B cell (primary cell): ENCODE results near the gene PRODH2.

Experiments used
- CTCF ChIP-seq: fragments of 200-600 bp; IDR thresholded peaks from one replicate; pipeline ENCODE4 v1.8.0; 2022; ENCODE audit warnings: antibody characterized with exemption, mild to moderate bottlenecking
- EZH2 ChIP-seq: IDR thresholded peaks from 2 replicates; pipeline ENCODE4 v1.6.1; 2012; ENCODE audit warnings: borderline replicate concordance, low read depth, mild to moderate bottlenecking, moderate library complexity, low read length; ENCODE audit not compliant: insufficient read depth, poor library complexity, severe bottlenecking

- no peak for TF ChIP-seq CTCF
- no peak for TF ChIP-seq EZH2
Measured at GRCh38 chr19:35846038-35846668, 33.5 kb upstream of the PRODH2 start.
